SK-N-MC (cell line): ENCODE results near the gene HAPLN3.

Experiments used
- EZH2 ChIP-seq: fragments of 200-600 bp; sonication (generic); IDR thresholded peaks from one replicate; pipeline ENCODE4 v1.6.1; 2017; ENCODE audit warnings: antibody characterized with exemption
- POLR2AphosphoS5 ChIP-seq: IDR thresholded peaks from 2 replicates; pipeline ENCODE4 v1.6.1; 2012; ENCODE audit warnings: mild to moderate bottlenecking, low read depth, low read length, borderline replicate concordance

DNA sequence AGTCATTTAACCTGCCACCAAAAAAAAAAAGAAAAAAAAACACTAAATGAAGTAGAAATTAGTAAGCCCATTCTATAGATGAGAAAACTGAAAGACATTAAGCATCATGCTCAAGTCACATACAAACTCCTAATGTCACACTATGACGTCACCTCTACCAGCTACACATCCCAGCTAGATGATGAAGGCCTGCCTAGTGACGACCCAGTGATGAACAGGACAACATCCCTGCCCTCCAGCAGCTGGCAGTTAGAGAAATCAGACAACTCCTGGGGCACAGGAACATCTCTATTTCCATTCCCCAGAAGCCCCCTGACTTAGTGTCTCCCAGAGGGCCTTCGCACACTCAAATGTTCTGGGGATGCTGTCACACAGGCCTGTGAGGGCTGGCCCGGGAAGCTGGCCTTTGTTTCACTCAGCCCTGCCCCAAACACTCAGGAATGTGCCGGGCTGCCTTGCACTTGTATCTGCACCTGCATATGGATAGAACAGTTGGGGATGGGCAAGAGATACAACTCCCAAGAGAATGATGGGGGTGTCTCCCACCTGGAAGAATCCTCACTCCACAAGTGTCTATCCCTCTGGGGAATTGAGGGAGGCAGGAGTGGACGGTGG, 7.0 kb upstream of the HAPLN3 start:
- TF ChIP-seq EZH2 = no peak
- TF ChIP-seq POLR2AphosphoS5 = no peak
